Endothelial cell of umbilical vein (primary cell): ENCODE data around the gene C16orf87. TPM values are rescaled to one million over a fixed set of nuclear protein-coding genes. Genes with fewer than 3 reads are reported as not detected.

Experiments used
- BruUV-seq: library from RNA; stranded (reverse); fragments of 400-500 nt; replicated peaks from 2 replicates; lab custom pipeline; 2021; lab: Mats Ljungman, UMichigan
- CTCF ChIA-PET: fragments of 300-600, 350-600 bp; sonication (Branson Sonifier 250); formaldehyde crosslinking; loops from one replicate; lab custom pipeline; 2021; ENCODE audit warnings: antibody characterized with exemption, inconsistent platforms; lab: Charles Lee
- POLR2A ChIA-PET: fragments of 300-600, 350-600 bp; sonication (Branson Sonifier 250); formaldehyde crosslinking; loops from one replicate; lab custom pipeline; 2021; ENCODE audit warnings: antibody characterized with exemption, inconsistent platforms; lab: Charles Lee
- DNase-seq: peaks from one replicate; pipeline ENCODE4 v3.0.0-alpha.2; 2011; ENCODE audit warnings: low read depth, low spot score
- FAIRE-seq: peaks from 2 replicates; lab custom pipeline; 2011; peaks lifted over from hg19 to GRCh38; lab: Jason Lieb, UNC
- H2AFZ ChIP-seq: 2 replicates; pipeline ENCODE4 v1.6.0; 2012; ENCODE audit warnings: low read depth, low read length, control low read depth, inconsistent platforms
- H3K27ac ChIP-seq: 2 replicates; pipeline ENCODE4 v1.5.1; 2011; ENCODE audit warnings: low read depth, mild to moderate bottlenecking, control low read depth, low read length, moderate library complexity; ENCODE audit not compliant: insufficient read depth
- H3K27me3 ChIP-seq, 2 experiments: 2 replicates each; pipeline versions ENCODE4 v1.6.0 to v1.6.1; 2011; ENCODE audit warnings: low read length in 2 of 2, mixed read lengths in 1 of 2; ENCODE audit not compliant: control insufficient read depth in 2 of 2, insufficient read depth in 2 of 2
- H3K36me3 ChIP-seq, 2 experiments: 2 replicates in 1 of 2; 3 replicates in 1 of 2; pipeline ENCODE4 v1.5.1; 2011; ENCODE audit warnings: low read length in 2 of 2, mild to moderate bottlenecking in 1 of 2, moderate library complexity in 1 of 2; ENCODE audit not compliant: control insufficient read depth in 2 of 2, insufficient read depth in 2 of 2; ENCODE audit errors: extremely low read depth in 1 of 2
- H3K4me1 ChIP-seq: 3 replicates; pipeline ENCODE4 v1.5.1; 2011; ENCODE audit warnings: mild to moderate bottlenecking, low read length; ENCODE audit not compliant: control insufficient read depth, insufficient read depth; ENCODE audit errors: extremely low read depth
- H3K4me2 ChIP-seq: 2 replicates; pipeline ENCODE4 v1.6.1; 2011; ENCODE audit warnings: low read length, control low read depth, mixed read lengths; ENCODE audit not compliant: insufficient read depth
- H3K4me3 ChIP-seq, 3 experiments: fragments of 200-600 bp in 1 of 3; sonication (generic), shearing (Covaris generic) in 1 of 3; replicated peaks in 1 of 3; 2 replicates each; pipeline ENCODE4 v1.5.1; 2011 to 2016; ENCODE audit warnings: control low read depth in 3 of 3, low read length in 3 of 3, mild to moderate bottlenecking in 2 of 3, inconsistent platforms in 1 of 3, low read depth in 1 of 3, moderate library complexity in 1 of 3; ENCODE audit not compliant: insufficient read depth in 1 of 3
- H3K79me2 ChIP-seq: 2 replicates; pipeline ENCODE4 v1.6.0; 2012; ENCODE audit warnings: low read length, inconsistent platforms; ENCODE audit not compliant: control insufficient read depth, insufficient read depth
- H3K9ac ChIP-seq: replicated peaks from 2 replicates; pipeline ENCODE3; 2011; ENCODE audit warnings: low read length, control low read depth; ENCODE audit not compliant: insufficient read depth; ENCODE audit errors: extremely low read depth
- H3K9me1 ChIP-seq: replicated peaks from 3 replicates; pipeline ENCODE4 v1.6.0; 2011; ENCODE audit warnings: mild to moderate bottlenecking, low read length; ENCODE audit not compliant: control insufficient read depth, insufficient read depth; ENCODE audit errors: extremely low read depth
- H3K9me3 ChIP-seq: replicated peaks from 2 replicates; pipeline ENCODE4 v1.5.1; 2012; ENCODE audit warnings: low read length, inconsistent platforms; ENCODE audit not compliant: control insufficient read depth, insufficient read depth
- H4K20me1 ChIP-seq: replicated peaks from 2 replicates; pipeline ENCODE3; 2011; ENCODE audit warnings: mild to moderate bottlenecking, low read length; ENCODE audit not compliant: control insufficient read depth, insufficient read depth; ENCODE audit errors: extremely low read depth
- EZH2 ChIP-seq: IDR thresholded peaks from 2 replicates; pipeline ENCODE4 v1.6.1; 2012; ENCODE audit warnings: borderline replicate concordance, low read depth, mild to moderate bottlenecking, moderate library complexity, low read length, inconsistent platforms; ENCODE audit not compliant: severe bottlenecking
- FOS ChIP-seq: IDR thresholded peaks from 2 replicates; pipeline ENCODE4 v1.6.1; 2011; ENCODE audit warnings: mild to moderate bottlenecking, low read length, moderate library complexity, borderline replicate concordance; ENCODE audit not compliant: insufficient read depth
- GATA2 ChIP-seq: IDR thresholded peaks from 2 replicates; pipeline ENCODE4 v1.7.0; 2011; ENCODE audit warnings: low read depth, mild to moderate bottlenecking, moderate library complexity, mixed read lengths, low read length; ENCODE audit not compliant: insufficient read length, insufficient read depth
- JUN ChIP-seq: IDR thresholded peaks from 2 replicates; pipeline ENCODE4 v1.6.1; 2011; ENCODE audit warnings: borderline replicate concordance, low read depth; ENCODE audit not compliant: insufficient read length, insufficient read depth
- MYC ChIP-seq: IDR thresholded peaks from one replicate; pipeline ENCODE4 v1.6.1; 2011; ENCODE audit warnings: mild to moderate bottlenecking, low read depth, low read length
- POLR2A ChIP-seq: IDR thresholded peaks from 2 replicates; pipeline ENCODE4 v1.6.1; 2012; ENCODE audit warnings: low read depth, mild to moderate bottlenecking, control low read depth, low read length
- POLR2AphosphoS5 ChIP-seq: IDR thresholded peaks from 2 replicates; pipeline ENCODE4 v1.6.1; 2012; ENCODE audit warnings: low read depth, mild to moderate bottlenecking, control low read depth, low read length, moderate library complexity; ENCODE audit not compliant: insufficient read depth
- dilution Hi-C: fragments of 300-500 bp; cut with MboI; formaldehyde crosslinking; loops from one replicate; pipeline ENCODE4 v1.15.0; 2019; ENCODE audit warnings: low sequenced_read_pairs; ENCODE audit not compliant: extremely low pct_ligation_motif_present
- intact Hi-C: fragments of 100-400 bp; cut with micrococcal nuclease; formaldehyde crosslinking; loops from one replicate; pipeline ENCODE4 v1.10.0; 2022
- polyA plus RNA-seq, 4 experiments: library from polyadenylated mRNA; depleted of rRNA in 3 of 4; stranded (reverse) in 3 of 4; unstranded in 1 of 4; fragments of >200 nt; gene quantifications; 2 replicates each; pipeline versions ENCODE4 v1.2.1 to v1.2.3, GENCODE V29; 2011 to 2012; ENCODE audit warnings: missing spikeins in 1 of 4
- total RNA-seq: library from RNA; stranded (reverse); gene quantifications from 2 replicates; pipeline ENCODE4 v1.2.3, GENCODE V29; 2021
- TF ChIP-seq, protein P1 (sequence below): IDR thresholded peaks from 2 replicates; pipeline ENCODE4 v1.6.1; 2011; ENCODE audit not compliant: insufficient read depth, insufficient read length
- TF ChIP-seq, protein P2 (sequence below), 2 donors: IDR thresholded peaks; 1 replicate in 1 of 2; 2 replicates in 1 of 2; pipeline ENCODE4 v1.5.1; 2011; ENCODE audit warnings: low read length in 2 of 2, mild to moderate bottlenecking in 2 of 2, moderate library complexity in 2 of 2, control low read depth in 1 of 2, inconsistent platforms in 1 of 2, low read depth in 1 of 2; ENCODE audit not compliant: insufficient read depth in 1 of 2; ENCODE audit errors: extremely low read depth in 1 of 2

C16orf87 gene
- total and polyA plus RNA-seq, 2 donors (not counting 3 experiments of a cell fraction or from before 2014, with no cell fraction given) = 2.4 to 8.5 TPM

DNA sequence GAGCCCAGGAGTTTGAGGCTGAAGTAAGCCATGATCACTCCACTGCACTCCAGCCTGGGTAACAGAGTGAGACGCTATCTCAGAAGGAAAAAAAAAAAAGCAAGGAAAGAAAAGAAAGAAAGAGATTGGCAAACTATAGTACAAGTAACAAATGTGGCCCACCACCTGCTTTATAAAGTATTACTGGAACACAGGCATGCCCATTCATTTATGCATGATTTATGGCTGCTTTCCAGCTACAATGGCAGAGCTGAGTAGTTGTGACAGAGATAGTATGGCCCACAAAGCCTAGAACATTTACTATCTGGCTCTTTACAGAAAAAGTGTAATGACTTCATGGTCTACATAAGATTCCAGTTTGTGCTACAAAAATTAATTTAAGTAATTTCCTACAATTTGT, 23.6 kb downstream of the C16orf87 start:
- TF ChIP-seq POLR2A (no peak), FOS (no peak), GATA2 (no peak), POLR2AphosphoS5 (no peak), MYC (no peak), JUN (no peak), EZH2 (no peak)
- TF ChIP-seq, protein P1, sequence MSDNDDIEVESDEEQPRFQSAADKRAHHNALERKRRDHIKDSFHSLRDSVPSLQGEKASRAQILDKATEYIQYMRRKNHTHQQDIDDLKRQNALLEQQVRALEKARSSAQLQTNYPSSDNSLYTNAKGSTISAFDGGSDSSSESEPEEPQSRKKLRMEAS = no peak
- TF ChIP-seq, protein P2, sequence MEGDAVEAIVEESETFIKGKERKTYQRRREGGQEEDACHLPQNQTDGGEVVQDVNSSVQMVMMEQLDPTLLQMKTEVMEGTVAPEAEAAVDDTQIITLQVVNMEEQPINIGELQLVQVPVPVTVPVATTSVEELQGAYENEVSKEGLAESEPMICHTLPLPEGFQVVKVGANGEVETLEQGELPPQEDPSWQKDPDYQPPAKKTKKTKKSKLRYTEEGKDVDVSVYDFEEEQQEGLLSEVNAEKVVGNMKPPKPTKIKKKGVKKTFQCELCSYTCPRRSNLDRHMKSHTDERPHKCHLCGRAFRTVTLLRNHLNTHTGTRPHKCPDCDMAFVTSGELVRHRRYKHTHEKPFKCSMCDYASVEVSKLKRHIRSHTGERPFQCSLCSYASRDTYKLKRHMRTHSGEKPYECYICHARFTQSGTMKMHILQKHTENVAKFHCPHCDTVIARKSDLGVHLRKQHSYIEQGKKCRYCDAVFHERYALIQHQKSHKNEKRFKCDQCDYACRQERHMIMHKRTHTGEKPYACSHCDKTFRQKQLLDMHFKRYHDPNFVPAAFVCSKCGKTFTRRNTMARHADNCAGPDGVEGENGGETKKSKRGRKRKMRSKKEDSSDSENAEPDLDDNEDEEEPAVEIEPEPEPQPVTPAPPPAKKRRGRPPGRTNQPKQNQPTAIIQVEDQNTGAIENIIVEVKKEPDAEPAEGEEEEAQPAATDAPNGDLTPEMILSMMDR (IDR thresholded peaks at IDR 0.05; ENCODE audit: extremely low read depth in 1 of 2, insufficient read depth in 1 of 2, low read depth in 1 of 2, low read length in 2 of 2) = no peak
- H3K4me1 ChIP-seq = peaks cover 12% of the 10 kb centered on the region
- dilution Hi-C loops (no loop called here), intact Hi-C loops (no loop called here)
- H3K9ac ChIP-seq = no peak overlapping the region
- H3K4me2 ChIP-seq = no peak overlapping the region
- no peaks in the 10 kb centered on the region for H3K9me1 ChIP-seq
- POLR2A ChIA-PET = no interaction called here
- FAIRE-seq (no peak), DNase-seq (no peak)
- CTCF ChIA-PET = interaction anchor here (0.9 to 2.1 kb wide), 5 partner anchors 10 to 134 kb away, joined by 3 to 5 read pairs (median 3); no protein-coding TSS in a partner anchor
- BruUV-seq = no TSS peak
- no peaks in the 10 kb centered on the region for H3K9me3 ChIP-seq
- H3K36me3 ChIP-seq = peaks cover 0 to 3% of the 10 kb centered on the region in 2 experiments
- no peak overlapping the region for H3K4me3 ChIP-seq
- H2AFZ ChIP-seq = no peak overlapping the region
- peaks cover 2% of the 10 kb centered on the region for H3K79me2 ChIP-seq
- no peaks in the 10 kb centered on the region for H4K20me1 ChIP-seq
- no peaks in the 10 kb centered on the region for H3K27me3 ChIP-seq
- H3K27ac ChIP-seq = no peak overlapping the region
